Mammary epithelial cell (primary cell): ENCODE results near the gene ABHD3.

ENCODE experiments used
- EZH2 ChIP-seq: IDR thresholded peaks from 2 replicates; pipeline ENCODE4 v1.6.1; 2012; ENCODE audit warnings: low read length, inconsistent platforms, borderline replicate concordance
- TF ChIP-seq, protein P1 (sequence below), 2 donors: IDR thresholded peaks in 1 of 2; conservative IDR thresholded peaks in 1 of 2; 2 replicates each; pipeline ENCODE4 v1.5.1; 2011 to 2012; ENCODE audit warnings: inconsistent platforms in 2 of 2, low read length in 2 of 2, mild to moderate bottlenecking in 2 of 2, control low read depth in 1 of 2, low read depth in 1 of 2; ENCODE audit not compliant: insufficient read depth in 1 of 2; ENCODE audit errors: extremely low read depth in 1 of 2

GRCh38 chr18:21735452-21736015, 31.0 kb upstream of the ABHD3 start:
- TF ChIP-seq, protein P1, sequence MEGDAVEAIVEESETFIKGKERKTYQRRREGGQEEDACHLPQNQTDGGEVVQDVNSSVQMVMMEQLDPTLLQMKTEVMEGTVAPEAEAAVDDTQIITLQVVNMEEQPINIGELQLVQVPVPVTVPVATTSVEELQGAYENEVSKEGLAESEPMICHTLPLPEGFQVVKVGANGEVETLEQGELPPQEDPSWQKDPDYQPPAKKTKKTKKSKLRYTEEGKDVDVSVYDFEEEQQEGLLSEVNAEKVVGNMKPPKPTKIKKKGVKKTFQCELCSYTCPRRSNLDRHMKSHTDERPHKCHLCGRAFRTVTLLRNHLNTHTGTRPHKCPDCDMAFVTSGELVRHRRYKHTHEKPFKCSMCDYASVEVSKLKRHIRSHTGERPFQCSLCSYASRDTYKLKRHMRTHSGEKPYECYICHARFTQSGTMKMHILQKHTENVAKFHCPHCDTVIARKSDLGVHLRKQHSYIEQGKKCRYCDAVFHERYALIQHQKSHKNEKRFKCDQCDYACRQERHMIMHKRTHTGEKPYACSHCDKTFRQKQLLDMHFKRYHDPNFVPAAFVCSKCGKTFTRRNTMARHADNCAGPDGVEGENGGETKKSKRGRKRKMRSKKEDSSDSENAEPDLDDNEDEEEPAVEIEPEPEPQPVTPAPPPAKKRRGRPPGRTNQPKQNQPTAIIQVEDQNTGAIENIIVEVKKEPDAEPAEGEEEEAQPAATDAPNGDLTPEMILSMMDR (conservative IDR thresholded peaks at IDR 0.05 in 1 of 2, IDR thresholded peaks at IDR 0.05 in 1 of 2; ENCODE audit: extremely low read depth in 1 of 2, insufficient read depth in 1 of 2, low read depth in 1 of 2, low read length in 2 of 2): no peak
- no peak for TF ChIP-seq EZH2
